GM12874 (cell line): ENCODE results near the gene CTNNA1.

Experiments used
- TF ChIP-seq, protein P1 (sequence below): IDR thresholded peaks from 2 replicates; pipeline ENCODE4 v1.5.1; 2011; ENCODE audit warnings: low read depth, mild to moderate bottlenecking, control low read depth, low read length, moderate library complexity; ENCODE audit not compliant: insufficient read depth

Gene CTNNA1

DNA sequence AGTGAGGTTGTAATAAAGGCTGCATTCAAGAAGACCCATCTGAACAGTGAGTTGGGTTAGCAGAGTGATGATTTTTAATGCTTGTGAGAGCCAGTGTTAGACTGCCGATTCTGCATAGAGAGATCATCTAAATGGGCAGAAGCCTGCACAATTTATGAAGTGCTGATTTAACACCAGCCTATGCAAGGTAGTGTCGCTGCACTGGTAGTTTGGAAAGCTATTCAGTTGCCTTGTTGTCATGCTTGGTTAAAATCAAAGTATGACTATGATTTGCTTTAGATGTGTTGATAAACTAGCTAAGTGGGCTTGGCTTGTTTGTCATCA lies 122.3 kb downstream of the CTNNA1 start:
- TF ChIP-seq, protein P1, sequence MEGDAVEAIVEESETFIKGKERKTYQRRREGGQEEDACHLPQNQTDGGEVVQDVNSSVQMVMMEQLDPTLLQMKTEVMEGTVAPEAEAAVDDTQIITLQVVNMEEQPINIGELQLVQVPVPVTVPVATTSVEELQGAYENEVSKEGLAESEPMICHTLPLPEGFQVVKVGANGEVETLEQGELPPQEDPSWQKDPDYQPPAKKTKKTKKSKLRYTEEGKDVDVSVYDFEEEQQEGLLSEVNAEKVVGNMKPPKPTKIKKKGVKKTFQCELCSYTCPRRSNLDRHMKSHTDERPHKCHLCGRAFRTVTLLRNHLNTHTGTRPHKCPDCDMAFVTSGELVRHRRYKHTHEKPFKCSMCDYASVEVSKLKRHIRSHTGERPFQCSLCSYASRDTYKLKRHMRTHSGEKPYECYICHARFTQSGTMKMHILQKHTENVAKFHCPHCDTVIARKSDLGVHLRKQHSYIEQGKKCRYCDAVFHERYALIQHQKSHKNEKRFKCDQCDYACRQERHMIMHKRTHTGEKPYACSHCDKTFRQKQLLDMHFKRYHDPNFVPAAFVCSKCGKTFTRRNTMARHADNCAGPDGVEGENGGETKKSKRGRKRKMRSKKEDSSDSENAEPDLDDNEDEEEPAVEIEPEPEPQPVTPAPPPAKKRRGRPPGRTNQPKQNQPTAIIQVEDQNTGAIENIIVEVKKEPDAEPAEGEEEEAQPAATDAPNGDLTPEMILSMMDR = no peak

DNA sequence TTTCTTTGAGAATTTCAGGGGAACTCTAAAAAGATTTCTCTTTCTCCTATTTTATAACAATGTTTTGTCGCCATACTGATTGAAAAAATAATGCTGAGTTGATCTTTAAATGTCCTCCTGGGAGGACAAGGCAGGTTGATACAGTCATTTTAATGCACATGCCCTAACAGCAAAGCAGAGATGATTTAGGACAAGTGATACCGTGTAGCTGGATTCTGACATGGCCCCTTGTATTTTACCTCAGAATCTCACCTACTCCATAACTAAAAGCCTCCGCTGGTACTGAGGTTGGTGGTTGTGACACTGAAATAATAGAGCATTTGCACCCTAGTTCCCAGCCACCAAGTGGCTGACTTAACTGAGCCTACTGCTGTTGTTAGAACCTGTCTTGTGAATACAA lies 122.7 kb downstream of the CTNNA1 start:
- TF ChIP-seq, protein P1 = no peak

DNA sequence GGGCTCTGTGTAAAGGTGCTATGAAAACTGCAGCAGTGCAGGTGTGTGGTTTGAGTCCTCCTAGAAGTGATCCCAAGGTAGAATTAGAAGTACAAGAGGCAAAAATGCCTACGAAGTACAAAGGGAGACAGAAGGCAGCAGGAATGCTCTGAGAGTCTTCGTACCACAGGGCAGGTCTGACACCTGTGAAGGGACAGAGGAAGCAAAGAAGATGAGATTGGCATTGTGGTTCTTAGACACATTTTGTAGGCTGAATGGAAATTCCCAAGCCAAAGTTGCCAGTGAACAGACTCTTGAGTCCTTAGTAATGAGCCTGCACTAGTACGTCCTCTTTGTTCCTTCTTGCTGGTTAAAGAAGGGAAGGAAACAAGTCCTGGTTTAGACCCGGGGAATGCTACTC lies 123.6 kb downstream of the CTNNA1 start:
- TF ChIP-seq, protein P1 = no peak

DNA sequence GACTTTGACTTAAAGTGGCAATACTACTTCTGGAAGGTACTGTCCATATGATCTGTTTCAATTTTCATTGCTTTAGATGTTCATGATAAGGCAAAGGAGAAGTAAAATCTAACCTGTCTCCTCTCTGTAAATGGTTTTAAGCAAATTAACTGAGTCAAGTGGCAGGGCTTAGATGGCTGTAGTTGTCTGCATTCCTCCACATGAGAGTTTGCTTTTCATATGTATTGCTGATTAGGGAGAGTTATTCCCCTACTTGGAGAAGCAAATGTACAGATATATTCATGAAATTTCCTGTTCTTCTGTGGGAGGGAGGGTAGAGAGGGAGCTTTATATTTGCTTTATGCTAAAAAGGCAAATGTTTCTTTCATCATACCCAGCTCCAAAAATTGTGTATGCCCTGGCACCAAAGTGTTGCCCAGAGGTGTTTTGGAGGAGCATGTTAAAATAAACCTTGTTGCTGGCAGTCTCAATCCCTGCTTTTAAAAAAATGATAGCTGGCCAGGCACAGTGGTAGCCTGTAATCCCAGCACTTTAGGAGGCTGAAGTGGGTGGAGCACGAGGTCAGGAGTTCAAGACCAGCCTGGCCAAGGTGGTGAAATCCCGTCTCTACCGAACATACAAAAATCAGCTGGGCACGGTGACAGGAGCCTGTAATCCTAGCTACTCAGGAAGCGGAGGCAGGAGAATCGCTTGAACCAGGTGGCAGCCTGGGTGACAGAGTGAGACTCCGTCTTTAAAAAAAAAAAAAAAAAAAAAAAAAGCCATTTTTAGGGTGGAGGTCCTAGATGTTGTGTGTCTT lies 125.4 kb downstream of the CTNNA1 start:
- TF ChIP-seq, protein P1 = no peak

DNA sequence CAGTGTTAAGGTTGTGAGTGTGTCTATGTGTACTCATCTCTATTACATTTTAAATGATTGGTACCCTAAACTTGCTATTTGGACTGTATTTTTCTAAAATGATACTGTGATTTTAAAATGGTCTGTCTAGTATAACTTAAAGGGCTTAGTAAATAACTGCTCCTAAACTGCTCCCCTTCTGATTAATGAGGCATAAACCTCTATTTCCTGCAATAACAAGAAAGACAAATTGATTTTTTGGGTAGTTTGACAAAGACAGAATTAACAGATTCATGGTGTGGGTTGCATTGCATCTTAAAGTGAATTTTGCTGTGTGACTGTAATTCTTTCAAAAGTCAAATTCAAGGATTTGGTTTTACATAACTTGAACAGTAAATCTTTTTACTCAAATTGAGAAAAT lies 130.0 kb downstream of the CTNNA1 start:
- TF ChIP-seq, protein P1 = no peak

DNA sequence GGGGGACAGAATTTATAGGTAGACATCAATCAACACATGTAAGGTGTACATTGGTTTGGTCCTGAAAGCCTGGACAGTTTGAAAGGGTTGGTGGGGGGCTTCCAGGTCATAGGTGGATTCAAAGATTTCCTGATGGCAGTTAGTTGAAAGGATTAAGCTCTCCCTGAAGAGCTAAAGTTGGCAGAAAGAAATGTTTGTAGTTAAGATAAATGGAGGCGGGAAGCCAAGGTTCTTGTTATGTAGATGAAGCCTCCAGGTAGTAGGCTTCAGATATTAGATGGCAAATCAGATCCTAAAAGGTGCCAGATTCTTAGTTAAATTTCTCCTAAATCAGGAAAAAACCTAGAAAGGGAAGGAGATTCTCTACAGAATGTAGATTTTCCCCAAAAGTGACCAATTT lies 130.9 kb downstream of the CTNNA1 start:
- TF ChIP-seq, protein P1 = no peak

DNA sequence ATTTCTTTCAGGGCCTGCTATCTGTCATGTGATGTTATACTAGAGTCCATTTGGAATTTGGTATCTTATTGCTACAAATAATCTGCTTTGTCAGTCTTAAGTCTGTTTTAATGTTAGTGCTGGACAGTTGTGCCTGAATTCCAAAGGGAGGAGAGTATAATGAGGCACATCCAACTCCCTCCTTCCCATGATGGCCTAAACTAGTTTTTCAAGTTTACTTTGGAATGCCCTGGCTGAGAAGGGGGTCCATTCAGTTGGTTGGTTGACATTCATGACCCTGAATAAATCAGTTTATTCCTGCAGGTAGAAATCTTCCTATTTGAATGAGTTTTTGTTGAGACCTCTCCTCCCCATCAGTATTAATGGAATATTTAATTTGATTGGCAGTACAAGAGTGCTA lies 131.3 kb downstream of the CTNNA1 start:
- TF ChIP-seq, protein P1 = no peak
